Stimulated activated CD8-positive, alpha-beta memory T cell treated with anti-CD3 and anti-CD28 coated beads, Interleukin-7, amount 100 ng/mL, for 1 hour (primary cell): ENCODE data around the gene VPS37C.
"Not testable (repeated sequence)": the region's sequence is repeated elsewhere in the genome, so short reads cannot be mapped to it uniquely, and the experiment has no call there.

Experiments used
- DNase-seq, 2 donors: peaks; one replicate each; pipeline ENCODE4 v3.0.0-alpha.2; 2020; ENCODE audit warnings: low read depth in 2 of 2

Gene VPS37C

DNA sequence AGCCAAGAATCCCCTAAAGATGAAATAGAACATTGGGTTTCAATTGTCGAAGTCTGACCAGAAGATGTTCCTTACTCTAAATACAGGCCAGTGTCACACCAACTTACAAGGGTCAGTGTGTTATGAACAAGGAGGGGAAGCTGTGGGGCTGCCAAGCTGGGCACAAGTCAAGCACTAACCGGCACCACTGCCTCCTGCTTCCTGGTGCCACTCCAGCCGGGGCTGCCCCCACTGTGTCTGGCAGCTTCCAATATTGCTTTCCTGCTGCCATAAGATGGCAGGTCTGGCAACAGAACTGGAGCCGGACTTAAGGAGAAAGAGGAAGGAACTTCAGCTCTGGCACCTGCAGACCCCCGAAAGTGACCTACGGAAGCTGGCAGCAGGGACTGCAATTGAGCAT is 13.7 kb upstream of the VPS37C start:
- no peak for DNase-seq

DNA sequence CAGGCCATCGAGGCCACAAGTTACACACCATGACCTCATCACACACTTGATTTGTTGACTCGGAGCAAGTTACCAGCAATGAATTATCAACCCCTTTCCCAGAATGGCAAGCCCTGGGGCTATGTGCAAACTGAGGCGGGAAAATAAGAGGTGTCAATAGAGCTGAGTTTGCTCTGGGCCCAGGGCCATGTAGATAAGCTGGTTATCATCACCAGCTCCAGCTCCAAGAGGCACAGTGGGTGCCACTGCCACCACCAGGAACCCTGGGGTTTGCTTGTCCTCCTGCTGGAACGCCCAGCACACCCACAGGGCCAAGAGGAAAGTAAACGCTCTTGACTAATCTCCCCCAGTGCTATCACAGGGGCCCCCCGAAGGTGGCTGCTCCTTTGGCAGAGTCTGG is 13.0 kb upstream of the VPS37C start:
- no peak for DNase-seq

DNA sequence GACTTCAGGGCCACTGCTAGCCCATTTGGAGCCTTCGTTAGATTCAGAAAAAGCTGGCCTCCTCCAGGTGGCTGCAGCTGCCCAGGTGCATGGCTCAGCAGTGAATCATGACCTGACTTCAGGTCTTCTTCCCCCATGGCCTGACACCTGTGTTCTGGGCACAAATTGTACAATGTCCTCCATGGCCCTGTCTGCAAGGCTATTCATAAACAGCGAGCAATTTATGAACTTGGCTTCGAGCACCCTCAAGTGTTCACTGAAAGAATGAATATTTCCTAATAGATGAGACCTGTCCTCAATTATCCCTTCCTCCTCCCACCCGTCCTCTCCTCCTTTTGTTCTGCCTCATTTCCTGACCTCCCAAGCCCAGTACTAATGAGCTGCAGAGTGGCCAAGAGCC is 12.2 kb upstream of the VPS37C start:
- no peak for DNase-seq

DNA sequence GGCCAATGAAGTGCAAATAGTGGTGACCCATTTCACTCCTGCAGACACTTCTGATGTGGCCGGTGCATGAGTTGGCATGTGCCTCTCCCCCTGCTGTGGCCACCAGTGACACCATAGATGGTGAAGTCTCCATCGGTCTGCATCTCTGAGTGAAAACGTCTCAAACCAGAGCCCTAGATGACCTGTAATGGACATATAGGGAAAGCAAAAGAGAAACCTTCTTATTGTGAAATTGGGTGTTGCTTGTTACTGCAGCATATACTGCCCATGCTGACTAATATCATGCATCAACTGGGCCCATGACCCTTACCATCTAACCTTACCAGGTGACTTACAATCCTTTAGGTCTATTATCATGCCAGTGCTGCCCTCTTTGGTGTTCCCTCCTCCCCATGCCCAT is 11.7 kb upstream of the VPS37C start:
- no peak for DNase-seq

DNA sequence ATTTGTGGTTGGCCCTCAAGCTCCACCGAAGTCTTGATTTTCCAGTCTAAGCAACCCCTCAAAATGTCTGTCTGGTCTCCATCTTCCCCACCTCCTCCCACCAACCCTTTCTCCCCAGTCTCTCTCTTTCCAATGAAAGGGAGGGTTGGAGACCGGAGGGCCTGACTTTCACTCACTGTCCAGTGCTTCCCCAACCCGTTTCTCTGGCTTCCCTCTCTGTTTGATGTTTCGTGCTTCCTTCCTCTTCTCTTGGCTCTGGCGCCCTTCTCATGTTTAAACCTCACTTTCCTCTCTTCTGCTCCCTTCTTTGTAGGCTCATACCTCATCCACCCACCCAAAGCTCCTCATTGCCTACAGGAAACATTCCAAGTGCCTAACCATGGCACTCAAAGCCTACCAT is 11.1 kb upstream of the VPS37C start:
- no peak for DNase-seq

DNA sequence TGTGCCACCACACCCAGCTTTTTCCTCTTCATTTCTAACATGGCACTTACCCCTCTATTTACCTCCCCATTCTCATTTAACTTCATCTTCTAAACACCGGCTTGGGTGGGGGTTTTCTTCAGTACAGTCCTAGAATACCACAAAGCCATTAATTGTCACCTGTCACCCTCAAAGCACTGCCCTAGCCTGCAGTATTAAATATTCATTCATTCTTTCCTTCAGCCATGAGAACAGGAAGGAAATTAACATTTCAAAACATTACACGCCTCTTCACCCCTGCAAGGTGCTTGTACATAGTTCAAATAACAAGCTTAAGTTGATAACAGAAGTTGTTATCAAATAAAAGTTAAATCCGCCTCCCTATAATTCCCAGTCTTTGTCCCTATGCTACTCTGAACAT is 10.7 kb upstream of the VPS37C start:
- no peak for DNase-seq

DNA sequence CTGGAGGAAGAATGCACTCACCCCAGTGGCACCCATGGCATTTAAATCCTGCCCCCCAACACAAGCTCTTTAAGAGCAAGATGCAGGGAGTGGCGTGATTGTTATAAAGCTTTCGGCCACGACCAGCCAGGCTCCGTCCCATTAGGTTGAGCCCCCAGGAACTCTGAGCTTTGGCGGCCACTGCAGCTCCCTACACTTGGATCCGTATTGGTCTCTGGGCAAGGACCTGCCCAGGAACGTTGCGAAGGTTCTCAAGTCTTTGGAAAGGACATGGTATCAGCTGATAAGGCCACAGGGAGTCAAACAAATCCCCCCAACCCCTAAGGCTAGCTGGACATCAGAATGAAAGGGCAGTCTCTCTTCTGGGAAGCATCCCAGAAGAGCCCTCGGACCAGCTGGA is 9.3 kb upstream of the VPS37C start:
- DNase-seq, result no peak

DNA sequence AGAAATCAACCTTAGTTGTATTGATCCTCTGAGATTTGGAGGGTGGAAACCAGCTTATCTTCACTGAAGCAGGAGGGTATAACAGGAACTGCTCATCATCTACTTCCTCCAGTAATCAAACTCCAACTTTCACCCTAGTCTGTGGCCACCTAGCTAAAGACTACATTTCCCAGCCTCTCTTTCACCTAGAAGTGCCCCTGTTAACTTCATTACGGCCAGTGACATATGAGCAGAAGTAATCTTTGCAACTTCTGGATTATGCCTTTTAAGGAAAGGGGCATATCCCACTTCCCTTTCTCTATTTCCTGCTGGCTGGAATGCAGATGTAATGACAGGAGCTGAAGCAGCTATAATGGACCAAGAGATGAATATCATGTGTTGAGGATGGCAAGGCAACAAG is 7.6 kb upstream of the VPS37C start:
- no peak for DNase-seq

DNA sequence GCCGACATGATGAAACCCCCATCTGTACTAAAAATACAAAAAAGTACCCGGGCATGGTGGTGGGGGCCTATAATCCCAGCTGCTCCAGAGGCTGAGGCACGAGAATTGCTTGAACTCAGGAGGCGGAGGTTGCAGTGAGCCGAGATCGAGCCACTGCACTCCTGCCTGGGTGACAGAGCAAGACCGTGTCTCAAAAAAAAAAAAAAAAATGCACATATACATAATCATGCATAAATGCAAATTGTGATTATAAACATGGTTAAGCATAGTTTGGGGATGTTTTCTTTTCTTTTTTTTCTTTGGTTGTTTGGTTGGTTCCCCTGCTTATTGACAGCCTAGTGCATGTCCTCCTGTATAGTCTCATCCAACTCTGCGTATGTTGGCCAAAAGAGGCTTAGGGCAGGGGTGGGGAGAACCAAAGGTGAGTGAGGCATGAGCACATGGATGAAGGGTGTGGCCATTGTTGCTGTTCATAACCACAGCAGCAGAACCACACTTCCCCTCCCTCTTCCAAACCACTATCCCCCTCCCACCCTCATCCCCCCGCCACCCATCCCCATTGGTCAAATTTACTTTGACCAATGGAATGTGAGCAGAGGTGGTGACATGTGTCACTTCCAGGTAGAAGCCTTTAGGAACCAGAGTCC is 6.9 kb upstream of the VPS37C start:
- no peak for DNase-seq

DNA sequence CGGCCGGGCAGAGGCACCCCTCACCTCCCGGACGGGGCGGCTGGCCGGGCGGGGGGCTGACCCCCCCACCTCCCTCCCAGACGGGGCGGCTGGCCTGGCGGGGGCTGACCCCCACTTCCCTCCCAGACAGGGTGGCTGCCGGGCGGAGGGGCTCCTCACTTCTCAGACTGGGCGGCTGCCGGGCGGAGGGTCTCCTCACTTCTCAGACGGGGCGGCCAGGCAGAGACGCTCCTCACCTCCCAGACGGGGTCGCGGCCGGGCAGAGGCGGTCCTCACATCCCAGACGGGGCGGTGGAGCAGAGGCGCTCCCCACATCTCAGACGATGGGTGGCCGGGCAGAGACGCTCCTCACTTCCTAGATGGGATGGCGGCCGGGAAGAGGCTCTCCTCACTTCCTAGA is 5.1 kb upstream of the VPS37C start:
- not testable (repeated sequence) for DNase-seq

DNA sequence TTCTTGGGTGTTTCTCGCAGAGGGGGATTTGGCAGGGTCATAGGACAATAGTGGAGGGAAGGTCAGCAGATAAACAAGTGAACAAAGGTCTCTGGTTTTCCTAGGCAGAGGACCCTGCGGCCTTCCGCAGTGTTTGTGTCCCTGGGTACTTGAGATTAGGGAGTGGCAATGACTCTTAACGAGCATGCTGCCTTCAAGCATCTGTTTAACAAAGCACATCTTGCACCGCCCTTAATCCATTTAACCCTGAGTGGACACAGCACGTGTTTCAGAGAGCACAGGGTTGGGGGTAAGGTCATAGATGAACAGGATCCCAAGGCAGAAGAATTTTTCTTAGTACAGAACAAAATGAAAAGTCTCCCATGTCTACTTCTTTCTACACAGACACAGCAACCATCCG is 4.6 kb upstream of the VPS37C start:
- not testable (repeated sequence) for DNase-seq

DNA sequence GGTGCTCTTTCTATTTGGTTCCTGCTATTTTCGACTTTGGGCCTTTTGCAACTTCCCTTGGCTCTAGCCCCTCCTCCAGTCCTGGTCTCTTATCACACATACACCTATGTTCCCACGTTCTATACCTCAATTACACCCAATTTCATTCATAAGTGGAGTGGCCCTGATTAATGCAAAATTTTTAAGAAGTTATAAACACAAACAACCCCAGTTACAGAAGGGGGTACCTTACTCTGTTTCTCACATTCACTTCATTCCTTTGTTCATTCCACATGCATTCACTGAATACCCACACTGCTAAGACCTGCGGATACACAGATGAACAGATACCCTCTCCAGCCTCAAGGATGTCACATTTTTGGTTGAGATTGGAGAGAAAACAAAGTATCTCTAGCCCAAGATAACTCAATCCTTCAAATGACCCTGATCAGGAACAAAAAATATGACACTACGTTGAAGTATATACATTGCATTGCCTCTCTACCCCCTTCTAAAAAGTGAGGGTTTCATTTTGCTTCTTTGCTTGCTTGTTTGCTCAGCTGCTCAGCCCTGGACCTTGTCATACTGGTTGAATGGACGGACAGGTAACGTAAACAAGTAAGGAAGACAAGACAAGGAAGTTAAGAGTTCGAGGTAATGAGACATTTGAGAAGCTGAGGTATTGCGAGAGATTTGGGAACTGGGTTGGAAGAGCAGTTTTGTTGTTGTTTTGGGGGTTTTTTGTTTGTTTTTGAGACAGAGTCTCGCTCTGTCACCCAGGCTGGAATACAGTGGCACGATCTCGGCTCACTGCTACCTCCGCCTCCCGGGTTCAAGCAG is 3.6 kb upstream of the VPS37C start:
- no peak for DNase-seq

DNA sequence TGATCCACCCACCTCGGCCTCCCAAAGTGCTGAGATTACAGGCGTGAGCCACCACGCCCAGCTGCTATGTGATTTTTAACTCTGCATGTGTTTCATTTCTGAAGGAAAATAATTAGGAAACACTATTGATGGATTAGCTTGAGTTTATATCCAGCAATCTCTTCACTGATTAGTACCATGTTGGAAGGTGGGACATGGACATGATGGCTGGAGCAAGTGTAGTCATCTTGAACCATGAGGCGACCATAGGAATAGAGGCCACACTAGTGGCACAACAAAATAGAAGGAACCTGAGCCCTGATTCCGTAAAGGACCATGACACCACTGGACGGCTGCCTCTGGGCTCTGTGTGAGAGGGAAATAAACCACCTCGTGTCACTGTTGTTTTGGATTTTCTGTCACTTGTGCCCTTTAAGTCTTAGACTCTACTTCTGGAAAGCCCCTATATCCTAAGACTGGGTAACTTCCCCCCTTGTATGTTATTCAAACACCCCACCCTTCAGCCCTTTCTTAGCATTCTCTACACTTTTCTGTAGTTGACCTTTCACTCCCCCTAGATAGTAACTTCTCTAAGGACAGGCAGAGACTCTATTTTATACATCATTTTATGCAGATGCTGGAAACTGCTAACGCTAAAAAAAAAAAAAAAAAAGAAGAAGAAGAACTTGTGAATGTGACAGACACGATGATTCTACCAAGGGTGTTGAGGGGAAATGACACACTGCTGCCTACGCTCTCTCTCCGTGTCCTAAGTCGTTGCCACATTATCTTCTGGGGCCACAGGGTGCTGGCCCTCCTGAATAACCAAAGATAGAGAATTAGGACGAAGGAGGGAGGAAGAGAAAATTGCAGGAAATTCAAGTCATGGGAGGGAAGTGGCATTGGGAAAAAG is 2.7 kb upstream of the VPS37C start:
- no peak for DNase-seq

DNA sequence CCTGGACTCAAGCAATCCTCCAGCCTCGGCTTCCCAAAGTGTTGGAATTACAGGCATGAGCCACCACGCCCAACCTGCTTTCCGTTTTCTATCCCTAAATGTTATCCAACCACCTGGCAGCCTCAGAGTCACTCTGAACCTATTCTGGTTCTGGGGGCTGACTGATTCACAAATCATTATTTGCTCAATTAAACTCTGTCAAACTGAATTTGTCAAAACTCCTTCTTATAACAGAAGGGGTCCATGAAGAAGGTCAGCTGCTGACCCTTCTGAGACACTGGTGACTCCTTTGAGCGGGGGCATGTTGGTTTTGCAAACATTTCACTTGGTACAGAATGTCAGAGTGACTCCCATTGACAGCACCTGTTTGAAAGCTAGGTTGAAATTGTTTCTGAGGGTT is 1.8 kb upstream of the VPS37C start:
- no peak for DNase-seq

DNA sequence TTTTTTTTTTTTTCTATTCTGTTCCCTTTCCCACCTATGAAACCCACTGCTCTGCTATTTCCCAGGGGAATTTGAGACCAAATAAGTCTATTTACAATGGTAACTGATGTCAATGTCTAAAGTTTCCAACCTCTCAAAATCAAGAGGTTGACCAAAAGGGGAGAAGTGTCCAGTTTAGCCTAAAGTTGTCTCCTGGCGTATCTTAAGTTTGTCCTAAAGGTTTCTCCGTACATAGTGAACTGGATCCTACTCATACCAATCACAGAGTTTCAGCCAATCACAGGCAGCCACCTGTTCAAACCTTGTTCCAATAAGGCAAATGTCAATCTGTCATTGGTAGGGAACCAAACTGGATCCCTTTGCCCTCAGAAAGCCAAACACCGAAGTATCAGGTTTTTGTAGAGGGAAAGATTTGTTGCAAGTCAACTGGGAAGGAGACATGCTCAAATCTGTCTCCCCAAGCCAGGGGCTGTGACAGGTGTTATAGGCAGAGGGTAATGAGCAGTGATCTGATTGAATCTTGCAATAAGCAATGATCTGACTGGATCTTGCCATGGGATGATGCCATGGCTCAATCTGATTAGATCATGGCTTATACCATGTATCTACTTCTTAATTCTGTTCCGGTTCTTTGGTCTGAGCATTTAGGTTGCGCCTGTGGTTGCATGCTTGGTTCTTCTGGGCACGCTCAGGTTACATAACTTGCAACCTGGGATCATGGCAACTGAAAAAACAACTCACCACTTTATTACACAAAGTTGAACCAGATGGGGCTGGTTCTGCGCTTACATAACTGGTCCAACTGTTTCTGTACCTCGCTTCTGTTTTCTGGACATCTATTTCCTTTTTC is 1.1 kb upstream of the VPS37C start:
- no peak for DNase-seq

DNA sequence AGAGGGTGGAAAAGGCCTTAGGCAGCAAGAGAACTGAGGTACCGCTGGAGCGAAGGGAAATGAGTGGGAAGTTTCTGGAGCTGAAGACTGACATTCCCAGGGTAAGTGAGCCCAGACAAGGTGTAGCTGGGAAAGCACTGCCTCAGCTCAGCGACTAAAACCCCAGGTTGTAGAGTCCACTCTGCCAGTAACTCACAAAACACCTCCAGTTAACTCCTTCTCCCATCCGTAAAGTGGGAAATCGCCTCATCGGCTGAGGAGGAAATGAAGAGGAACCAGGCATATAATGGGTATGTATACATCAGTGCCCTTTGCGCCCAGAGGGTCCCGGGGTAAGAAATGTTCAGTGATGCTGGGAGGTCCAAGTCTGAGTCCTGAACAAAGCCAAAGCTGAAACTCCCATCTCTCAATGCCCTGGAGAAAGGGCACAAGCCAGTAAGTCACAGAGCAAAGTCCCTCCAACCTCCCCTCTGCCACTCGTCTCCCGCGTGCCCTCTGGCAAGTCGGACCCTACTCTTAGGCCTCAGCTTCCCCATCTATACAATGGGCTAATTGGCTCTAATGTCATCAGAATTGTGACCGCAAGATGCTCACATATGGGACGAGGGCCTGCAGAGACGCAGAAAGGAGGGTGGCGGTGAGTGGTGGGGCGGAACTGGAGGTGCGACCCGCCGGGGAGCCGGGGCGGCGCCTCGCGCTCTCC is 588 bp downstream of the VPS37C start:
- no peak for DNase-seq

DNA sequence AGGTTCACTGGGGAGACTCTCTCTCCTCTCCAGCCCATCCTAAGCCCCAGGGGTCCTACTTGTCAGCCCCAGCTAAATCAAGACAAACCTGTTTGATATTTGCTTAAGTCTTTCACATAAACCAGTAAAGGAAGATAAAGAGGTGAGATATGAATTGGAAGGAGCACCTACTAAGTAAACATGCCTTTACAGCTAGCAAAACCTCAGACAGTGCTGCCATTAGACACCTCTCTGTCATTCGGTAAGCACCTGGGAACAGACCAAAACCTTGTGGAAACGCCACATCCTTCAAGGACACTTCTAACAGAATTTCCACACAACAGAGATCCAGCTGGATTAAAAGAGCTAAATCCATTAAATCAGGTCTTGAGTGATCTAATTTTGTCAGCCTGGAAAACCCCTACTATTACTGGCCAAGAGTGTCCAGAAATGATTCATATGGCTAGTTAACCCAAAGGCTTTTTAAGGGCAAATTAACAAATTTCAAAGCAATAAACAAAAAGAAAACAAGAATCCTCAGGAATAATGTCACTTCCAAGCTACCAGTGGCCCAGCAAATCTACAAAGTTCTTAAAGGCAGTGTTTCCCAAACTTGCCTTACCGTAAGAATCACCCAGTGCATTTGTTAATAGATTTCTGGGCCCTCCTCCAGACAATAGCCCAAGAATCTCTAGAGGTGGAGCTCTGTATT is 2.4 kb downstream of the VPS37C start:
- no peak for DNase-seq

DNA sequence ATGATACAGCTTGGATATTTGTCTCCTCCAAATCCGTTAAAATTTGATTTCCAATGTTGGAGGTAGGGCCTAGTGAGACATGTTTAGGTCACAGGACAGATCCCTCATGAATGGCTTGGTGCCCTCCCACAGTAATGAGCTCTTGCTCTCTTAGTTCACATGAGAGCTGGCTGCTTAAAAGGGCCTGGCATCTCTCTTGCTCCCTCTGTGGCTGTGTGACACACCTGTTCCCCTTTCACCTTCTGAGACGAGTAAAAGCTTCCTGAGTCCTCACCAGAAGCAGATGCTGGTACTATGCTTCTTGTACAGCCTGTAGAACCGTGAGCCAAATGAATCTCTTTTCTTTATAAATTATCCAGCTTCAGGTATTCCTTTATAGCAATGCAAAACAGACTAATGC is 3.5 kb downstream of the VPS37C start:
- DNase-seq, result no peak

DNA sequence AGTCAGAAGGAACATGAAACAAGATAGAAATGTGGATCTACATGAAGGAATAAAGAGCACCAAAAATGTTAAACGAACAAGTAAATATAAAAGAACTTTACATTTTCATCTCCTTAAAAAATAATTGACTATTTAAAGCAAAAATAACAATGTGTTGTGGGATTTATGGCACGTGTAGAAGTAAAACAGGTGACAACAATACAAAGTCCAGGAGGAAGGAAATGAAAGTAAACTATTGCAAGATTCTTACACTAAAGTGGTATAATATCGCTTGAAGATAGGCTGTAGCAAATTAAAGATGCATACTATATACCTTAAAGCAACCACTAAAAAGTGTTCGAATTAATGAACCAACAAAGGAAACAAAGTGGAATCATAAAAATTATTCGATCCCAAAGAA is 5.5 kb downstream of the VPS37C start:
- DNase-seq, result no peak

DNA sequence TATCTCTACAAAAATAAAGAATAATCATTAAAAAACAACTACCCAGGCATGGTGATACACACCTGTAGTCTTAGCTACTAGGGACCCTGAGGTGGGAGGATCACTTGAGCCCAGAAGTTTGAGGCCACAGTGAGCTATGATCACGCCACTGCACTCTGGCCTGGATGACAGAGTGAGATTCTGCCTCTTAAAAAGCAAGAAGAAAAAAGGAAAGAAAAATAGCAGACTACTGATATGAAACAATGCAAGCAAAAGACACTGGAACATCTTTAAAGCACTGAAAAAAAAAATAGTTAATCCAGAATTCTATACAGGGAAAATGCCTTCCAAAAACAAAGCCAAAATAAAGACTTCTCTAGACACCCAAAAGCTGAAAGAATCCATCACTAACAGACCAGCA is 5.9 kb downstream of the VPS37C start:
- DNase-seq, result no peak
